Measurements from ENCODE around the gene FYN.
A peak's percentile ranks its signal among the peaks of the same experiment; 100 is the strongest.

Gene FYN

GRCh38 chr6:111880181-111880888, 7.1 kb upstream of the FYN start:
- DNase-seq (ENCODE audit: low read depth) = no peak

- DNase-seq (ENCODE audit: low read depth) = no peak
These were observed 2.5 kb upstream of the FYN start for GRCh38 chr6:111875741-111876140.

- peak; percentile 20 for DNase-seq (ENCODE audit: low read depth)
These were observed 768 bp upstream of the FYN start for GRCh38 chr6:111874025-111874415.

GRCh38 chr6:111872401-111873177, 663 bp downstream of the FYN start:
- peak; percentile 56 for DNase-seq (ENCODE audit: low read depth)

GRCh38 chr6:111871725-111872400, 1.4 kb downstream of the FYN start:
- DNase-seq (ENCODE audit: low read depth) = no peak

DNA sequence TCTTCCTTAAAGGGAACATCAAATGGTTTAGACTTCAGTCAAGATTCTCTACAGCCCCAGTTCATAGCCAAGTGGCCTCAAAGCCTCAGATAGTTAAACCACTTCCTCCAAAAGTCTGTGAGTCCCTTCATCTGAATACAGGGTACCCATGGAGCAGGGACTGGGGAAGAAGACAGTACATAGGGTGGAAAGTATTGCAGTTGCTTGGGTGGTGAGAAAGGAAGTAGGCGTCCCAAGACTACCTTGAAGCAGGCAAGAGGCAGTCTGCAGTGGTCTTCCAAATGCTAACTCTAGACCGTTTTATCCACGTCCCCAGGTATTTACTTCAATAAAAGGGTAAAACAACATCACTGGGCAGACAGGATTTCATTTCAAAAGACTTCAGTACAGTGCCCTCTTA, 2.0 kb downstream of the FYN start:
- DNase-seq (ENCODE audit: low read depth) = no peak

DNA sequence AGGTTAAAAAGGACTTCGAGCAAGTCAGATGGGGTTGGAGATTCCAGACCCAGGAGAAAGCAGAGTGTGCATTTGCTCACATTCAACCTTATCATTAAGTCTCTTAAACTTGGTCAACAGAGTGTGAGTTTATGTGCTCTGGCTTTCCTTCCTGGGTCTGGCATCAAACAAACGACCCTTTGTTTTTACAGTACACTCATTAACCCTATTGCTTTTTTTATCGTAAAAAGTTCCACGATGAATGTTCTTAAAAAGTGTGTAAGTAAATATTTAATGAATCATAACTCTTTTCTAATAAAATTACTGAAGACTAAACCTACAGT, 2.5 kb downstream of the FYN start:
- no peak for DNase-seq (ENCODE audit: low read depth)

GRCh38 chr6:111870051-111870741, 3.1 kb downstream of the FYN start:
- no peak for DNase-seq (ENCODE audit: low read depth)

- DNase-seq (ENCODE audit: low read depth) = no peak
These were observed 6.4 kb downstream of the FYN start for GRCh38 chr6:111866857-111867256.

- DNase-seq (ENCODE audit: low read depth) = no peak
These were observed 7.2 kb downstream of the FYN start for GRCh38 chr6:111865909-111866546.

GRCh38 chr6:111865049-111865585, 8.1 kb downstream of the FYN start:
- no peak for DNase-seq (ENCODE audit: low read depth)

- no peak for DNase-seq (ENCODE audit: low read depth)
These were observed 8.9 kb downstream of the FYN start for GRCh38 chr6:111864138-111865048.

- DNase-seq (ENCODE audit: low read depth) = no peak
These were observed 10.5 kb downstream of the FYN start for GRCh38 chr6:111862741-111863140.

- DNase-seq (ENCODE audit: low read depth) = no peak
These were observed 10.9 kb downstream of the FYN start for GRCh38 chr6:111862314-111862713.

- DNase-seq (ENCODE audit: low read depth) = no peak
These were observed 11.8 kb downstream of the FYN start for GRCh38 chr6:111861431-111861885.

GRCh38 chr6:111858347-111858746, 14.9 kb downstream of the FYN start:
- no peak for DNase-seq (ENCODE audit: low read depth)

- DNase-seq (ENCODE audit: low read depth) = no peak
These were observed 15.4 kb downstream of the FYN start for GRCh38 chr6:111857674-111858337.

DNA sequence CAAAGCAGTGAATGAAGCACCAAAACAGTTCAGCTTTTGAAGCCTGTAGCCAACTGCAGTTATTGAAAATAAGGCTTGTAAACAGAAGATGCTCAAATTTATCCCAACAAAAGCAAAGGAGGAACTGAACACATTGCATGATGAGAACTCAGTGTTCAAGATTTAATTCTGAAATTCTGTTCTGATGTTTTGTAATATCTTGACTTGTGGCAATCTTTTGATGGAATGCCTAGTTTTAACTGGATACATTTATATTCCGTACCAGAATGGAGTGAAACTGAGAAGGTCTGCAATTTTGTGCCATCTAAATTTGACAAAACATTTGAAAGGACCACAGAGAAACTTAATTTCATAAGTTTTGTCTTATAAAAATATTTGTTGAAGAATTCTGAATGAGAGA, 17.5 kb downstream of the FYN start:
- no peak for DNase-seq (ENCODE audit: low read depth)

DNA sequence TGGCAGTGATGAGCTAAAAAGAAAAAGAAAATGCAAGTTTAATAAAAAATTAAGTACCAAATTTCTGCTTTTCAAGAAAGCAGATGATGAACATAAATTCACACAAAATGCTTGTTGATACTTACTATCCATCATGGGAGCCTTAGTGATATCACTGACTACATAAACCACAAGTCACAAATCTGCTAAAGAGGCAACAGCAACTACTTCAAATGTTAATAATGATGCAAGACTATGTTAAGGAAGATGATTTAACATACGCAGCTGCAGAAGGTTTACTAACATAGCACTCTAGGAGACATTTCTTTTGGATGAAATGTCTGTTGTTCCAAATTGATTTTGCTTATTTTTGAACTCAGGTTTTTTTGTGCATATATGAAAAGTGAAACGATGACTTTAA, 18.6 kb downstream of the FYN start:
- DNase-seq (ENCODE audit: low read depth) = no peak

DNA sequence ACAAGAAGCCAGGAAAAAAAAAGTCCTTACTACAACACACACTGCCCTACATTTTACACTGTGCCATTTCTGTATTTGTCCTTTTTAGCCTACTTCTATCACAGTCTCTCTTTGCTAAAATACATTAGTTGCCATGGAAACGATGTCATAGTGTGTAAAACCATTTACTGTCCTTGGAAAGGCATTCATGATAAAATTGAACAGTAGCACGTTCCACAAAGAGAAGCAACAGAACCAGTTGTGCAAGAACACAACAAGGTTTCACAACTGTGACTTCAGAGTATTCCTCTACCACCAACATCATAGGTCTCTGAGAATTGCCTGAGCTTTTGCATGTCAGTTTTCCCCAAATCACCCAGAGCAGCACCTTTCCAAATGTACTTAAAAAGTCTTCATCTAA, 20.5 kb downstream of the FYN start:
- DNase-seq (ENCODE audit: low read depth) = no peak

Data from activated T-helper 1 cell treated with Interleukin-2 at 50 U/mL for 16 hours (primary cell).